NCI-H1105 (cell line): ENCODE measurements around the gene RDH14.

ENCODE experiments used
- DNase-seq: peaks from one replicate; lab custom pipeline; 2025; lab: John Stamatoyannopoulos, UW

RDH14 gene

GRCh38 chr2:18522484-18523146 is 37.8 kb downstream of the RDH14 start:
- DNase-seq = no peak

- peak; percentile 52 for DNase-seq
Observed at GRCh38 chr2:18520451-18521425, 39.7 kb downstream of the RDH14 start.

GRCh38 chr2:18519914-18520450 is 40.5 kb downstream of the RDH14 start:
- no peak for DNase-seq

GRCh38 chr2:18518116-18519111 is 42.0 kb downstream of the RDH14 start:
- no peak for DNase-seq

- no peak for DNase-seq
Observed at GRCh38 chr2:18517386-18517785, 43.1 kb downstream of the RDH14 start.

- DNase-seq = no peak
Observed at GRCh38 chr2:18516112-18516511, 44.3 kb downstream of the RDH14 start.

GRCh38 chr2:18514526-18515461 is 45.7 kb downstream of the RDH14 start:
- no peak for DNase-seq

- no peak for DNase-seq
Observed at GRCh38 chr2:18510775-18511174, 49.7 kb downstream of the RDH14 start.

GRCh38 chr2:18506883-18507509 is 53.5 kb downstream of the RDH14 start:
- DNase-seq = no peak

- DNase-seq = no peak
Observed at GRCh38 chr2:18505703-18506341, 54.6 kb downstream of the RDH14 start.
